GM19025 (cell line): ENCODE results near the gene MSRB1.

Experiments used
- ATAC-seq: cut with Tn5 transposase; IDR thresholded peaks from one replicate; pipeline ENCODE4 v1.9.1; 2021; ENCODE audit warnings: mild to moderate bottlenecking, low read depth, moderate library complexity; ENCODE audit not compliant: unreplicated experiment

Gene MSRB1

DNA sequence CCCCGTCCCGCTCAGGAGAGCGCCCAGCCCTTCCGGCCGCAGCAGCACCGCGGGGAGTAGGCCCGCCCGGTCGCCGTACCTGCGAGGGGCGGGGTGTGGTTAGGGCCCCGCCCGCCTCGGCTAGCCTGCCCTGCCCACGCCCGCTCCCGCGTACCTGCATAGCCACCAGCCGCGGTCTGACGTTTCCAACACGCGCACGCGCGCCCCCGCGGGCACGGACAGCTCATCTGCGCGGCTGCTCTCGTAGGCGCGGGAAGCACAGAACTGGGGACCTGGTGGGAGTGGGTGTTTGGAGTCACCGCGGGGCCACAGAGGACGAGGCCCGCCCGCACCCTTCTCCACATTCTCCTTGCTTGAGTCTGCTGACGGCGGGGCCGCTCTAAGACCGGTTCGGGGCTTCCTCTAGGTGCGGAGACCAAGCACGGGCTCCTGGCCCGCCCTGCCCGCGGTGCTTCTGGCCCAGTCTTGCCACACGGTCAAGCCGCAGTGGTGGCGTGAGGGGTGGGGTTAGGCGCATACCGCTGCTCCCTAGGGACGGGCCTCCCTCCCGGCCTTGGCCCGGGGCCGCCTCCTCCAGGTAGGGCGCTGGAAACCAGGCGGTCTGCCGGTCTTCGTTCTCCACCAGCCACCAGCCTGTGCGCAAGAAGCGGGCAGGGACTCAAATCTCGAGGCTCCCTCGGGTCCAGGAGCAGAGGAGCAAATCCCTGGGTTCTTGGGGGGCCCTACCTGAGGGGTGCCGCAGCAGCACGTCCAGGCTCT is 36.5 kb upstream of the MSRB1 start:
- no peak for ATAC-seq

DNA sequence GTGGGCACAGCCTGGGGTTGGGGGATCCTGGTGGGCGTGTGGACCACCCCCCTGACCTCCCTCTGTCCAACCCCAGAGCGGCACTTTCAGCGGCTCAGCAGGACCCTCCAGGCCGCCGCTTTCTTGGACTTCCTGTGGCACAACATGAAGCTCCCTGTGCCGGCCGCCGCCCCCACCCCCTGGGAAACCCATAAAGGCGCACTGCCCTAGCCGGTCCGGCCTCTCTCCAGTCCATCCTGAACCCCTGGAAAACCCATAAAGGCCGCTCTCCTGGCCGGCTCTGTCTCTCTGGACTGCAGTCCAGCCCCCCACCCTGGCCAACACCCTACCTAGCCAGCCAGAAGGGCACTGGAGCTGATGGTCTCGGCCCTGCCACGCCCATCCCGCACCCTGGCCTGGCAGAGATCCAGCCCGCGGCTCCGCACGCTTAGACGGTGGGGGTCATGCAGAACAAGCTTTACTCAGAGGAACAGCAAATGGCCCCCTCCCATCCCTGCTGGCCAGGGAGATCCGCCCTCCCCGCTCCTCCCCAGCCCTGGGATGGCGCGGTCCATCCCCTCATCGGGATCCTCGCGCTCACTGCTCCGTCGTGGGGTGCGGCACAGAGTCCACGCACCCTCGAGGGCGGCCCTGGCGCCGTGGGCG is 35.6 kb upstream of the MSRB1 start:
- no peak for ATAC-seq

DNA sequence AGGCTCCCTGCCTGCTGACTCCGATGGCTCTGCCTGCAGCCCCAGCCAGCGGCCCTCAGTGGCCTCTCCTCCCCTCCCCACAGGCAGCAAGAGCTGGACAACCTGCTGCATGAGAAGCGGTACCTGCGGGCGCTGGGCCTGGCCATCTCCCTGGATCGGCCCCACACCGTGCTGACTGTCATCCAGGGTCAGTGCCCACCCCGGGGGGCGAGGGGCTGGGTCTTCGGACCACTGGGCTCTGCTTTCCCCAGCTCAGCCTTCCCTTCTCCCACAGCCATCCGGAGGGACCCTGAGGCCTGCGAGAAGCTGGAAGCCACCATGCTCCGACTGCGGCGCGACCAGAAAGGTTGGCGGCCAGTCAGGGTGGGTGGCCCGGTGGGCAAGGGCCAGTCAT is 34.9 kb upstream of the MSRB1 start:
- no peak for ATAC-seq

DNA sequence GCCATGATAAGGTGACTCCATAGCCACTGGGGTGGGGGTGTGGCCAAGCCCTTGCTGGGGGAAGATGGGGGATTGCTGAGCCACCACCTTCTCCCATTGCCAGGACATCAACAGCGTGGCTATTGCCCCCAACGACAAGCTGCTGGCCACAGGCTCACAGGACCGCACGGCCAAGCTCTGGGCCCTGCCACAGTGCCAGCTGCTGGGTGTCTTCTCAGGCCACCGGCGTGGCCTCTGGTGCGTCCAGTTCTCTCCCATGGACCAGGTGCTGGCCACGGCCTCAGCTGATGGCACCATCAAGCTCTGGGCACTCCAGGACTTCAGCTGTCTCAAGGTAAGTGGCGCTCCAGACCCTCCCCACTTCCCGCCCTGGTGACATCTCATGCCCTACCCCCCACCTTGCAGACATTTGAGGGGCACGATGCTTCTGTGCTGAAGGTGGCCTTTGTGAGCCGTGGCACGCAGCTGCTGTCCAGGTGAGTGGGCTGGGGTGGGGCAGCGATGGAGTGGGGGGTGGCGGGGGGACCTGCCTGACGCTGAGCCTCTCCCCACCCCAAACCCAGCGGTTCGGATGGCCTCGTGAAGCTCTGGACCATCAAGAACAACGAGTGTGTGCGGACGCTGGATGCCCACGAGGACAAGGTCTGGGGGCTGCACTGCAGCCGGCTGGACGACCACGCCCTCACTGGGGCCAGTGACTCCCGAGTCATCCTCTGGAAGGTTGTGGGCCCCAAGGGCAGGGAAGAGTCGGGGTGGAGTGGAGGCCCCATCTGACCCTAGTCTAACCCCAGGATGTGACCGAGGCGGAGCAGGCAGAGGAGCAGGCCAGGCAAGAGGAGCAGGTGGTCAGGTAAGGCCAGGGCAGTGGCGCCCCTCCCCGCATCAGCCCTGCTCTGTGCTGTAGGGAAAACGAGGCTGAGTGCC is 34.2 kb upstream of the MSRB1 start:
- ATAC-seq, result no peak

DNA sequence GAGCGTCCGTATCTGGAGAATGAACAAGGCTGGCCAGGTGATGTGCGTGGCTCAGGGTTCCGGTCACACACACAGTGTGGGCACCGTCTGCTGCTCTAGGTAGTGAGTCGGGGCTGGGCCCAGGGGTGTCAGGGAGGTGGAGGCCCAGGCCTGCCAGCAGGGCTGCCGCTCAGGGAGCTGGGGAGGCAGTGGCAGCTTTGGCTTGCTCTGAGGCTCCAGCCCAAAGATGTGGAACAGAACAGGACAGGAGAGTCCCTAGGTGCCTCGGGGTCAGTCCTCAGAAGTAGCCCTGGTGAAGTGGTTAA is 33.2 kb upstream of the MSRB1 start:
- ATAC-seq, result no peak

DNA sequence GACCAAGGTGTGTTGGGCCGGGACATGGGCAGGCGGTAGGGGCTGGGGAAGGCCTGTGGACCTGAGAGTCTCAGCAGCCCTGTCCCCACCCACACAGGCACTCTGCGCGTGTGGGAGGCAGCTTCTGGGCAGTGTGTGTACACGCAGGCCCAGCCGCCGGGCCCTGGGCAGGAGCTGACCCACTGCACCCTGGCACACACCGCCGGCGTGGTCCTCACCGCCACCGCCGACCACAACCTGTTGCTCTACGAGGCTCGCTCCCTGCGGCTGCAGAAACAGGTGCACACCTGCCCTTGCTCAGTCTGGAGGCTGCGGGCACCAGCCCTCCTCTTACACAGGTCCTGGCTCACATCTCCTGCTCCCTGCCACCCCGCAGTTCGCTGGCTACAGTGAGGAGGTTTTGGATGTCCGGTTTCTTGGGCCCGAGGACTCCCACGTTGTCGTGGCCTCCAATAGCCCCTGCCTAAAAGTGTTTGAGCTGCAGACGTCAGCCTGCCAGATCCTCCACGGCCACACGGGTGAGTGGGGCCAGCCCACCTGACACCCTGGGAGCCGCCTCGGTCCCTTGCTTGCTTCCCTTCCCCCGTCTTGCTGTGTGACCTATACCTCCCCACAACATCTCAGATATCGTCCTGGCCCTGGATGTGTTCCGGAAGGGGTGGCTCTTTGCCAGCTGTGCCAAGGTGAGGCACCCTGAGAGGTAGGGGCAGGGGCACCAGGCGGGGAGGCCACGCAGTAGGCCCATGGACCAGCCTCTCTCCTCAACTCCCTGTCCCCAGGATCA is 32.6 kb upstream of the MSRB1 start:
- ATAC-seq, result no peak

DNA sequence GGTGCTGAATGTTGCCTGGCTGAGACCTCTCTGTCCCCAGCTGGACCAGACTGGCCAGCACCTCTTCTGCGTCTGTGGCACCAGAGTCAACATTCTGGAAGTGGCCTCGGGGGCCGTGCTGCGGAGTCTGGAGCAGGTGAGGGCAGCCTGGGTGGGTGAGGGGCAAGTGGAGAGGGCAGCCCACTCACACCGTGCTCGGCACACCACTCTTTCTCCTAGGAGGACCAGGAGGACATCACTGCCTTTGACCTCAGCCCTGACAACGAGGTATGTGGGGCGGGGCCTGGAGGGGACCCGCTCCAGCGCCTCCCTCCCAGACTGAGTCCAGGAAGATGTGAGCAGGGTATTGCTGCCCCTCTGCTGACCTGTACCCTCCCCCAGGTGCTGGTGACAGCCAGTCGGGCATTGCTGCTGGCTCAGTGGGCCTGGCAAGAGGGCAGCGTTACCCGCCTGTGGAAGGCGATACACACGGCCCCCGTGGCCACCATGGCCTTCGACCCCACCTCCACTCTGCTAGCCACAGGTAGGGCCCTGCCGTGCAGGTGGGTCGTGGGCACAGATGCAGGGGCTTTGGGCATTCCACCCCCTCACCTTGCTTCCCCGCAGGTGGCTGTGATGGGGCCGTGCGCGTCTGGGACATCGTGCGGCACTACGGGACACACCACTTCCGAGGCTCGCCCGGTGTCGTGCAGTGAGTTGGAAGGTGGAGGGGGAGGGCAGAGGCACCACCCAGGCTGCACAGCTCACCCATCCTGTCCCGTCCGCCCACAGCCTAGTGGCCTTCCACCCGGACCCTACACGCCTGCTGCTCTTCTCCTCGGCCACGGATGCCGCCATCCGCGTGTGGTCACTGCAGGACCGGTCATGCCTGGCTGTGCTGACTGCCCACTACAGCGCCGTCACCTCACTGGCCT is 31.4 kb upstream of the MSRB1 start:
- no peak for ATAC-seq

DNA sequence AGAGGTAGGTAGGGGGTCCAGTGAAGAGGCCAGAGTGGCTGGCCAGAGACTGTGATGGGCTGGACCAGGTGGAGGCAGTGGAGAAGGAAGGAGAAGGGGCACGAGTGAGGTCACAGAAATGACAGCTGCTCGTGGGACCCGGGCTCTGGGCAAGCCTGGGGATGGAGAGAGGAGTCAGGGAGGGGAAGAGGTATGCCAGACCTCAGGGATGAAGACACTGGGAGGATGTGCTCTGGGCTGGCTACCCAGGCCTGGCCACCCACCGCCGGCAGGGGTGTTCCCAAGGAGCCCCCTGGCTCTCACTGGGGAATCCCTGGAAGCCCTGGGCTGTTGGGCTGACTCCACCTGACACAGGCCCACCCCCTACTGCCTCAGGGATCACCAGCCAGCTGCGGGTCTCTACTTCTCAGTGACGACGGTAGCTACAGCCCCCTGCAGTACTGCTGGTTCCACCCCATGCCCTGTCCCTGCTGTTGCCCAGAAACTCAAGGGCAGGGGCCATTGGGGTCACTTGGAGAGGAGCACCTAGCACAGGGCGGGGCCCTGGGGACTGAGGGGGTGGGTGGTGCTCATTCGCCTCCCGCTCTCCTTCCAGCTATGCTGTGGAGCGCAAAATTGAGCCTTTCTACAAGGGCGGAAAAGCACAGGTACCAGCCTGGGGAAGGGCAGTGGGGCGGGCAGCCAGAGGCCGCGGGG is 30.6 kb upstream of the MSRB1 start:
- ATAC-seq, result no peak

DNA sequence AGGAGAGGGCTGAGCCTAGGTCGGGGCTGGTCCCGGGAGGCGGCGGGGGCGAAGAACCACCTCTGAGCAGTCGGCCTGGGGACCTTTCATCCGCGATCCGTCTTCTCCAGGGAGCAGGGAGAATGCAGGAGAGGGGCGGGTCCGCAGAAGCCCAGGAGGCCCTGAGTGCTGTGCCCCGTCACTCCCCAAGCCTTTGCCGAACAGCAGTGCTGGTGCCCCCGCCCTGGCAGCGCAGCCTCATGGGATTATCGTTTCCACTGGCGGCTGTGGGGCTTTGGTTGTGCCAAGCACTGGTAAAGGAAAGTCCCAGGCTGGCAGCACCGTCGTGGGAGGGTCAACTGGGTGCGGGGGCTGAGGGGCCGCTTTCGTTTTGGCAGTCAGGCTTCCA is 29.5 kb upstream of the MSRB1 start:
- ATAC-seq, result no peak

DNA sequence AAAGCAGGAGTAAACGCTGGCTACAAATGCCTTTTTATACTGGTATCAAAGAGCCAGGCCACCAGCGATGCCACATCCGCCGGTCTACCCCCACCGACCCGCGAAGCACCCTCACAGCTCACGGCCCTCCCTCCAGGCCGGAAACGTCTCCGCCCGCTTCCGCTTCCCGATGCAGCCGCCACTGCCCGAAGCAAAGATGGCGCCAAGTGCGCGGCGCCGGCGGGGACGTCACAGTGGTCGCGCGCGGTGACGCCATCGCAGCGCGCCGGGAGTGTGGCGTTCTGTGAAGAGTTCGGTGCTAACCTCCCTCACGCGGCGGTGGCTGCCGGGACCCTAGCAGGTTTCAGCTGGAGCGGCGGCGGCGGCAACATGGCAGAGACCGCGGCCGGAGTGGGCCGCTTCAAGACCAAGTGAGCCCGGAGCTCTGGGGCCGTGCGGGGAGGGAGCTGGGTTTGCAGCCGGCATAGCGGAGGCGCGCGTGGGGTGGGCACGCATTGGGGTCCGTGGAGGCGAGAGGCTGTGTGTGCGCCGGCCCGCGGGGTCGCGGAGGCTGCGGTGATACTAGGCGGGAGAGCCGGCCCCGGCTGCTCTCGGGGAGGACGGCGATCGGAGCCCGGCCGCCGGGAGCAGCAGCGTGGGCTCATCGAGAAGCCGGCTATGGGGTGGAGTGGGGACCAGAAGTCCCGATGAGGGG is 28.9 kb upstream of the MSRB1 start, which contains the start of gene TBL3:
Gene TBL3 (plus strand): TSS at position 258 of the 694 bp plus-strand sequence. CDS start 112 bp downstream, at position 370.
- ATAC-seq, result peak; percentile 78

DNA sequence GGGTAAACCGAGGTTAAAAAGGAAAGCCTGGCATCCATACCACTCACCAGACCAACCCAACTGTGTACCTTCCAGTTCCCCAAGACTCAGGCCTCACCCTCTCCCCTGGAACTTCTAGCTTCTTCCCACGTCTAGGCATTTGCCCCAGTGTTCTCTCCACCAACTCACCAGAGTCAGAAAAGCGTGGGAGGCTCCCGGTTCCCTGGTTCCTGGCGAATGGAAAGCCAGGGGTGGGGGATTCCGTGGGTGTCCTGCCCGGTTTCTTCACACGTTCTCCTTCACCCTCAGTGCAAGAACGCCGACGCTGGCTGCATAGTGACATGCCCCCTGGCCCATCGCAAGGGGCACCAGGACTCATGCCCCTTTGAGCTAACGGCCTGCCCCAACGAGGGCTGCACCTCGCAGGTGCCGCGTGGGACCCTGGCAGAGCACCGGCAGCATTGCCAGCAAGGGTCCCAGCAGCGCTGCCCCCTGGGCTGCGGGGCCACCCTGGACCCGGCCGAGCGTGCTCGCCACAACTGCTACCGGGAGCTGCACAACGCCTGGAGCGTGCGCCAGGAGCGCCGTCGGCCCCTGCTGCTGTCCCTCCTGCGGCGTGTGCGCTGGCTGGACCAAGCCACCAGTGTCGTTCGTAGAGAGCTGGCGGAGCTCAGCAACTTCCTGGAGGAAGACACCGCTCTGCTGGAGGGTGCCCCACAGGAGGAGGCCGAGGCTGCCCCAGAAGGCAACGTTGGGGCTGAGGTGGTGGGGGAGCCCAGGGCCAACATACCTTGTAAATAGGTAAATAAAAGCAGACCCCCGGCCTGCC is 25.4 kb upstream of the MSRB1 start:
- no peak for ATAC-seq

DNA sequence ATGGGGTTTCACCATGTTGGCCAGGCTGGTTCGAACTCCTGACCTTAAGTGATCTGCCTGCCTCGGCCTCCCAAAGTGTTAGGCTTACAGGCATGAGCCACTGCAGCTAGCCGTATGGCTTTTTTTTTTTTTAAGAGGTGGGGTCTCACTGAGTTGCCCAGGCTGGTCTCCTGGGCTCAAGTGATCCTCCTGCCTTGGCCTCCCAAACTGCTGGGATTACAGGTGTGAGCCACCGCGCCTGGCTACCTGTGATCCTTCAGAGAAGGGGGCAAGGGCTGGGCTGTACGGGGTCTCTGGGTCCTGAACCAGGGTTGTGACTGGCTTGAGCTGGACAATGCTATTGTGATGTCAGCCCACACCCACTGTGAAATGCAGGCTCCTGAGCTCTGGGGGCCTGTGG is 23.5 kb upstream of the MSRB1 start, which contains the start of gene RNF151:
Gene RNF151 (plus strand): TSS at position 397 of the 400 bp plus-strand sequence. CDS start 26 bp downstream, outside the sequence.
- no peak for ATAC-seq

DNA sequence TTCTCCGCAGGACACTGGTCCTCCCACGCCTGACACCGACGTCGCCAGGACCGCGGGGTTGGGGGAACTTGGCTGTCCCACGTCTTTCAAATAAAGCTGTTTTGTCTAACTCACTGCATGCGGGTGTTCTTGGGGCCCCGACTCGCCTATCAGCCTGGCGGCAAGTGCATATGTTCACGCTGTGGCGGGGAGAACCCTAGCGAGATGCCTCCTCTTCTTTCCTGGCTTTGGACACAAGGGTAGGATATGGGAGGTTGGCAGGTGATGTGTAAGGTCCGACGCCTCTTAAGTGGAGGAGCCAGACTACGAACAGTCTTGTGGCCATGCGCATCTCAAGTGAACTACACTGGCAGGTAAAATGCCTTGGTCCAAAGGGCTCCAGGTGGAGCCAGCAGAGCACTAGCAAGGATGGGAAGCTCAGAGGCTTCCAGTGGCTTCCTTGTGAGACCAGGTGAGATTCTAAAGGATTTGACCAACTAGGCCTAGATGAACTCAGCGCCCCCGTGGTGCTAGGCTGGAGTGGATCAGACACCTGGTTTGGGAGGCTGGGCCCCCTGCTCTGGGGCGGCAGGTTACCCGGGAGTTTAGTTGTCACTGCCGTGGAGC is 22.5 kb upstream of the MSRB1 start:
- ATAC-seq, result no peak

DNA sequence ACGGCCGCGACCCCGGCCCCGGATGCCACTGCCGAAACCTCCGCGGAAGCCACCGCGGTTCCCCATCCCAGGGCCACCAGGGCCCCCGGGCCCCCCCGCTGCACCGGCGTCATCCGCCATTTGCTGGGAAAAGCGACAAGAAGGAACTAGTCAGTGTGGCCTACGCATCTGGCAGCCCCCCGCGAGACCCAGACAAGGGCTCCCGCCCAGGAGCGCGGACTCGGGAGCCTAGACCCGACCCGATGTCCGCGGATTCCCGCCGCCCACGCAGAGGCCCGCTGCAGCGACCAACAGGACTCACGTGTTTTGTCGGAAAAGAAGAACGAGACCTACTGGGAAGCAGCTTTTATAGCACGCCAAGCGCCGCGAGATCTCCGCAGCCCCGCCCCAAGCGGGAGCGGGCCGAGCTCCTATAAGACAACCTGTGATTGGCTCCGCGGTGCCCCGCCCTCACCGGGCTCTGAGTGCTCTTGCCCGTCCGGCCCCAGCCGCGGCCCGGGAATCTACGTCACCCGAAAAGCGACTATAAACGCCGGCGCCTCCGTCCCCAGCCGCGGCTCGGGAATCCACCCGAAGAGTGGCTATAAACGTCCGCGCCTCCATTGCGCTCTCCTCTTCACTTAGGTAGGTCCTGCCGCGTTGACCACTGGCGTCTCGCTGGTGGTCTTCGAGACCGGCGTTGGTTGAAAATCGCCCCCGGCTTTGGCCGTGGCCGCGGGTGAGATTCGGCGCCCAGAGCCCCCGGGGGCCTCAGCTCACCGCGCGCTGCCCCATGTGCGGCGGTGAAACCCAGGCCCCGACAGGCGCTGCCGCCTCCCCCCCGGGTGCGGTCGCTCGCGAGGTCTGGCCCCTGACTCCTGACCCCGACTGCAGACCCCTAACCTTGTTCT is 21.8 kb upstream of the MSRB1 start, which contains the start of gene RPS2:
Gene RPS2 (minus strand): TSS at position 321 of the 890 bp plus-strand sequence. CDS start 201 bp downstream, at position 120.
- ATAC-seq, result peak; percentile 88

DNA sequence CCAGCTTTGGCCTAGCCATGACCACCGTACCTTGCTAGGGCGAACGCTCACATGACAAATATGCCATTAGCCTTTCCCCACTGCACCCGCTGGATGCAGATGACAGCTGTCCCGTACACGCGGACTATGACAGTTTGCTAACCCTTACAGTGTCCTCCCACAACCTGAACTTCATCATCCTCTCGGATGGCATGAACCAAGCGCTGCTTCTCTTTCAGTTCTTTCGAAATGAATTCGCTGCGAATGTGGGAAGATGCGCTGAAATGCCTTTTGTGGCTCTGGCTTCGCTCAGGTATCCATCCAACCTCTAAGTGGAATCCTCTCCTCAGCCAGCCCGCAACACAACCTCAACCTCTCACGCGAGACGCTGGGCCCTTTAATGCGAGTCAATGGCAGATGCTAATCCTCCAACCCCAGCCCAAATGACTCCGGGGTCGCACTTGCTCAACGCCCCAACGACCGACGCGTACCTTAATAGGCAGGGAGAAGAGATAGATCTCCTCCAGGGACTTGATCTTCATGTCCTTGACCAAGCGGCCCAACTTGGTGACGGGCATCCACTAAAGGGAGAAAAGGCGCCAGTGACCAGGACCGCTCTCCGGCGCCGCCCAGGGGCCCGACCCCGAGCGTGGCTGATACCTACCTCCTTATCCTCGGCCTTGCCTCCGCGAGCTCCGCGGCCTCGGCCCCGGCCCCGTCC is 21.0 kb upstream of the MSRB1 start:
- ATAC-seq, result no peak
